ENCODE measurements around the gene EPC2. TPM values are rescaled to one million over a fixed set of nuclear protein-coding genes. Genes with fewer than 3 reads are reported as not detected.

The EPC2 gene
- polyA plus RNA-seq, 1 of the 3 experiments (the other 2 are of a cell fraction) = 8.8 TPM

GRCh38 chr2:148670773-148671172 lies 26.2 kb downstream of the EPC2 start:
- H3K36me3 ChIP-seq (replicated peaks in 1 of 2; ENCODE audit: control insufficient read depth in 1 of 2, insufficient read depth in 2 of 2, low read length in 1 of 2) = no peaks in the 10 kb centered on the region
- no peak overlapping the region for H3K4me2 ChIP-seq
- ChIA-PET POLR2A (no interaction called here), CTCF (no interaction called here)
- no peaks in the 10 kb centered on the region for H3K9me3 ChIP-seq
- H3K27ac ChIP-seq (ENCODE audit: low read depth in 2 of 2, low read length in 1 of 2) = no peak overlapping the region
- H3K9me2 ChIP-seq = no peaks in the 10 kb centered on the region
- peaks cover 100% of the 10 kb centered on the region for H3K79me2 ChIP-seq (ENCODE audit: insufficient read depth)
- H3K9ac ChIP-seq = no peak overlapping the region
- 76% methylated on average over 1 of the region's 1 CpG for WGBS (ENCODE audit: low lambda C conversion rate)
- DNase-seq = no peak
- TF ChIP-seq REST (IDR thresholded peaks at IDR 0.05; ENCODE audit: low read depth, low read length) (no peak), MEF2A (IDR thresholded peaks at IDR 0.05; ENCODE audit: borderline replicate concordance, low read depth) (no peak), EP300 (IDR thresholded peaks at IDR 0.05; ENCODE audit: borderline replicate concordance in 1 of 2, low read depth in 1 of 2, low read length in 1 of 2) (no peak), GABPA (IDR thresholded peaks at IDR 0.05; ENCODE audit: low read depth) (no peak), MXI1 (IDR thresholded peaks at IDR 0.05; ENCODE audit: low read depth, low read length) (no peak), SIN3A (IDR thresholded peaks at IDR 0.05; ENCODE audit: borderline replicate concordance, low read depth, low read length) (no peak), TAF1 (IDR thresholded peaks at IDR 0.05; ENCODE audit: borderline replicate concordance, low read depth, low read length) (no peak), POLR2AphosphoS5 (IDR thresholded peaks at IDR 0.05; ENCODE audit: low read depth, low read length) (no peak), YY1 (IDR thresholded peaks at IDR 0.05; ENCODE audit: low read depth) (no peak), MAX (IDR thresholded peaks at IDR 0.05; ENCODE audit: low read depth) (no peak)
- no peak overlapping the region for H3K4me3 ChIP-seq (ENCODE audit: low read depth in 2 of 2, low read length in 1 of 2)
- peaks cover 96% of the 10 kb centered on the region for H4K20me1 ChIP-seq (ENCODE audit: insufficient read depth)
- H3K4me1 ChIP-seq (ENCODE audit: control insufficient read depth in 1 of 2, insufficient read depth in 2 of 2, low read depth in 1 of 2, low read length in 1 of 2) = peaks cover 0 to 6% of the 10 kb centered on the region in 2 experiments; a peak in 2 of 4 replicates
- H3F3A ChIP-seq (replicated peaks; ENCODE audit: insufficient read depth) = no peaks in the 10 kb centered on the region
- H2AFZ ChIP-seq (ENCODE audit: low read depth) = no peak overlapping the region
- no peaks in the 10 kb centered on the region for H3K27me3 ChIP-seq (ENCODE audit: insufficient read depth)

GRCh38 chr2:148674063-148675020 lies 29.8 kb downstream of the EPC2 start:
- Histone ChIP-seq H4K20me1 (ENCODE audit: insufficient read depth) (peaks cover 81% of the 10 kb centered on the region), H3K9me2 (no peaks in the 10 kb centered on the region)
- CTCF ChIA-PET = no interaction called here

More at GRCh38 chr2:148674063-148675020, 29.8 kb downstream of the EPC2 start:
- Histone ChIP-seq H3K9ac (no peak overlapping the region), H3K27me3 (ENCODE audit: insufficient read depth) (no peaks in the 10 kb centered on the region), H3K4me1 (ENCODE audit: control insufficient read depth in 1 of 2, insufficient read depth in 2 of 2, low read depth in 1 of 2, low read length in 1 of 2) (peaks cover 0 to 6% of the 10 kb centered on the region in 2 experiments; a peak in 2 of 4 replicates), H2AFZ (ENCODE audit: low read depth) (no peak overlapping the region), H3K9me3 (no peaks in the 10 kb centered on the region), H3K27ac (ENCODE audit: low read depth in 2 of 2, low read length in 1 of 2) (no peak overlapping the region), H3K79me2 (ENCODE audit: insufficient read depth) (peaks cover 100% of the 10 kb centered on the region), H3K36me3 (replicated peaks in 1 of 2; ENCODE audit: control insufficient read depth in 1 of 2, insufficient read depth in 2 of 2, low read length in 1 of 2) (no peaks in the 10 kb centered on the region), H3K4me3 (ENCODE audit: low read depth in 2 of 2, low read length in 1 of 2) (no peak overlapping the region), H3K4me2 (no peak overlapping the region), H3F3A (replicated peaks; ENCODE audit: insufficient read depth) (no peaks in the 10 kb centered on the region)
- DNase-seq = peak; percentile 27
- peak; percentile 59 for TF ChIP-seq CTCF (IDR thresholded peaks at IDR 0.05)
- TF ChIP-seq RFX5 (IDR thresholded peaks at IDR 0.05; ENCODE audit: low read length) = no peak
- TF ChIP-seq RAD21 (IDR thresholded peaks at IDR 0.05; ENCODE audit: low read length) = peak; percentile 24; the same call in 1 of the 2 replicates
- WGBS (ENCODE audit: low lambda C conversion rate) = 89% methylated on average over 2 of the region's 2 CpGs
- POLR2A ChIA-PET = no interaction called here
